Measurements from ENCODE around the gene MRPL49. TPM values are rescaled to one million over a fixed set of nuclear protein-coding genes. Genes with fewer than 3 reads are reported as not detected.

Gene MRPL49
- total RNA-seq, 2 experiments from 2014 or later, result 53.0 to 53.3 TPM

GRCh38 chr11:65156926-65157325 is 34.8 kb downstream of the MRPL49 start:
- no peak for DNase-seq
- intact Hi-C loops (cut with DNase I, micrococcal nuclease), result no loop called here
- Mint-ChIP-seq H3K27ac (no peak overlapping the region), H3K4me1 (ENCODE audit: low read depth) (no peaks in the 10 kb centered on the region), H3K36me3 (ENCODE audit: low read depth) (no peaks in the 10 kb centered on the region), H3K4me3 (no peak overlapping the region), H3K9me3 (no peaks in the 10 kb centered on the region), H3K27me3 (peaks cover 4% of the 10 kb centered on the region)
- no peak overlapping the region for H3K4me3 ChIP-seq (ENCODE audit: low read length)
- H3K36me3 ChIP-seq (ENCODE audit: insufficient read depth, low read length), result no peaks in the 10 kb centered on the region
- ATAC-seq (ENCODE audit: poor library complexity), result no peak
- no peaks in the 10 kb centered on the region for H3K4me1 ChIP-seq (ENCODE audit: insufficient read depth, low read length)
- TF ChIP-seq, protein P1, sequence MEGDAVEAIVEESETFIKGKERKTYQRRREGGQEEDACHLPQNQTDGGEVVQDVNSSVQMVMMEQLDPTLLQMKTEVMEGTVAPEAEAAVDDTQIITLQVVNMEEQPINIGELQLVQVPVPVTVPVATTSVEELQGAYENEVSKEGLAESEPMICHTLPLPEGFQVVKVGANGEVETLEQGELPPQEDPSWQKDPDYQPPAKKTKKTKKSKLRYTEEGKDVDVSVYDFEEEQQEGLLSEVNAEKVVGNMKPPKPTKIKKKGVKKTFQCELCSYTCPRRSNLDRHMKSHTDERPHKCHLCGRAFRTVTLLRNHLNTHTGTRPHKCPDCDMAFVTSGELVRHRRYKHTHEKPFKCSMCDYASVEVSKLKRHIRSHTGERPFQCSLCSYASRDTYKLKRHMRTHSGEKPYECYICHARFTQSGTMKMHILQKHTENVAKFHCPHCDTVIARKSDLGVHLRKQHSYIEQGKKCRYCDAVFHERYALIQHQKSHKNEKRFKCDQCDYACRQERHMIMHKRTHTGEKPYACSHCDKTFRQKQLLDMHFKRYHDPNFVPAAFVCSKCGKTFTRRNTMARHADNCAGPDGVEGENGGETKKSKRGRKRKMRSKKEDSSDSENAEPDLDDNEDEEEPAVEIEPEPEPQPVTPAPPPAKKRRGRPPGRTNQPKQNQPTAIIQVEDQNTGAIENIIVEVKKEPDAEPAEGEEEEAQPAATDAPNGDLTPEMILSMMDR (IDR thresholded peaks at IDR 0.05), result no peak
- no peaks in the 10 kb centered on the region for H3K9me3 ChIP-seq (ENCODE audit: control insufficient read depth in 1 of 2, insufficient read depth in 1 of 2, low read length in 2 of 2)
- ChIA-PET CTCF (no interaction called here), POLR2A (no interaction called here)
- H3K27ac ChIP-seq (ENCODE audit: low read depth in 1 of 2, low read length in 2 of 2), result no peak overlapping the region
- no peaks in the 10 kb centered on the region for H3K27me3 ChIP-seq (ENCODE audit: control insufficient read depth in 1 of 2, insufficient read depth in 2 of 2, low read length in 2 of 2)

DNA sequence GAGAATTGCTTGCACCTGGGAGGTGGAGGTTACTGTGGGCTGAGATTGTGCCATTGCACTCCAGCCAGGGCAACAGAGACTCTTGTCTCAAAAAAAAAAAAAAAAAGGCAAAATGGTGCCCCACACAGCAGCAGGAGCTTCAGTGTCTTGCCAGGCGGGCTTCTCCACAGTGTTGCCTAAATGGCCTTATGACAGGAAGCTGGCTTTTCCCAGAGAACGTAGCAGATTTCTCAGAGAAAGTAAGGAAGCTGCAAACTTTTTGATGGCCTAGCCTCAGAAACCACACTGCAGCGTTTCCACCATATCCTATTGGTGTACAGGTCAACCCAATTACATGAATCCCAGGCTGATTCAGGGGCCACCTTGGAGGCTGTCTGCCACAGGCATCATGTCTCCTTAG is 35.2 kb downstream of the MRPL49 start:
- H3K9me3 Mint-ChIP-seq, result no peaks in the 10 kb centered on the region
- no peaks in the 10 kb centered on the region for H3K9me3 ChIP-seq (ENCODE audit: control insufficient read depth in 1 of 2, insufficient read depth in 1 of 2, low read length in 2 of 2)
- intact Hi-C loops (cut with DNase I, micrococcal nuclease), result no loop called here
- no peak overlapping the region for H3K27ac Mint-ChIP-seq
- DNase-seq (no peak), ATAC-seq (ENCODE audit: poor library complexity) (no peak)
- H3K4me3 ChIP-seq (ENCODE audit: low read length), result no peak overlapping the region
- ChIA-PET CTCF (no interaction called here), POLR2A (no interaction called here)
- H3K4me3 Mint-ChIP-seq, result no peak overlapping the region
- no peaks in the 10 kb centered on the region for H3K4me1 Mint-ChIP-seq (ENCODE audit: low read depth)
- peaks cover 4% of the 10 kb centered on the region for H3K27me3 Mint-ChIP-seq
- H3K27me3 ChIP-seq (ENCODE audit: control insufficient read depth in 1 of 2, insufficient read depth in 2 of 2, low read length in 2 of 2), result no peaks in the 10 kb centered on the region
- H3K36me3 ChIP-seq (ENCODE audit: insufficient read depth, low read length), result no peaks in the 10 kb centered on the region
- H3K27ac ChIP-seq (ENCODE audit: low read depth in 1 of 2, low read length in 2 of 2), result no peak overlapping the region
- TF ChIP-seq, protein P1 (IDR thresholded peaks at IDR 0.05), result no peak
- no peaks in the 10 kb centered on the region for H3K36me3 Mint-ChIP-seq (ENCODE audit: low read depth)
- no peaks in the 10 kb centered on the region for H3K4me1 ChIP-seq (ENCODE audit: insufficient read depth, low read length)

- ATAC-seq (ENCODE audit: poor library complexity) (no peak), DNase-seq (no peak)
- TF ChIP-seq, protein P1 (IDR thresholded peaks at IDR 0.05), result no peak
- Histone ChIP-seq H3K4me1 (ENCODE audit: insufficient read depth, low read length) (no peaks in the 10 kb centered on the region), H3K9me3 (ENCODE audit: control insufficient read depth in 1 of 2, insufficient read depth in 1 of 2, low read length in 2 of 2) (no peaks in the 10 kb centered on the region), H3K27ac (ENCODE audit: low read depth in 1 of 2, low read length in 2 of 2) (no peak overlapping the region), H3K4me3 (ENCODE audit: low read length) (no peak overlapping the region), H3K27me3 (ENCODE audit: control insufficient read depth in 1 of 2, insufficient read depth in 2 of 2, low read length in 2 of 2) (no peaks in the 10 kb centered on the region), H3K36me3 (ENCODE audit: insufficient read depth, low read length) (no peaks in the 10 kb centered on the region)
- Mint-ChIP-seq H3K4me3 (no peak overlapping the region), H3K36me3 (ENCODE audit: low read depth) (no peaks in the 10 kb centered on the region), H3K4me1 (ENCODE audit: low read depth) (no peaks in the 10 kb centered on the region), H3K9me3 (no peaks in the 10 kb centered on the region), H3K27me3 (peaks cover 4% of the 10 kb centered on the region), H3K27ac (no peak overlapping the region)
- ChIA-PET CTCF (no interaction called here), POLR2A (no interaction called here)
- intact Hi-C loops (cut with DNase I, micrococcal nuclease), result no loop called here
Measured at GRCh38 chr11:65159012-65159411, 36.9 kb downstream of the MRPL49 start.
